Panc1 (cell line): Measurements from ENCODE around the gene FDXR. TPM values are rescaled to one million over a fixed set of nuclear protein-coding genes. Genes with fewer than 3 reads are reported as not detected.

Experiments
- ATAC-seq: fragments of 200-7000 bp; cut with Tn5 transposase; 2 replicates; pipeline ENCODE4 v1.9.1; 2020; ENCODE audit warnings: mild to moderate bottlenecking, moderate library complexity
- BruUV-seq: library from RNA; stranded (reverse); fragments of 400-500 nt; replicated peaks from 2 replicates; lab custom pipeline; 2021; lab: Mats Ljungman, UMichigan
- CTCF ChIA-PET: fragments of 300-600 bp; sonication (Branson Sonifier 250); formaldehyde crosslinking; loops from one replicate; lab custom pipeline; 2022; ENCODE audit warnings: antibody characterized with exemption; lab: Charles Lee
- POLR2A ChIA-PET: fragments of 300-600 bp; sonication (Branson Sonifier 250); formaldehyde crosslinking; loops from one replicate; lab custom pipeline; 2022; ENCODE audit warnings: antibody characterized with exemption; lab: Charles Lee
- DNase-seq: peaks from one replicate; pipeline ENCODE4 v3.0.0-alpha.2; 2010; ENCODE audit warnings: low read depth, low spot score
- H3K27ac ChIP-seq: 2 replicates; pipeline ENCODE4 v1.5.1; 2011; ENCODE audit warnings: mild to moderate bottlenecking, low read length, inconsistent platforms
- H3K27me3 ChIP-seq: fragments of 200-500 bp; sonication (Bioruptor generic); 2 replicates; pipeline ENCODE4 v1.6.0; 2014; ENCODE audit warnings: low read length, inconsistent platforms; ENCODE audit not compliant: control insufficient read depth, insufficient read depth
- H3K36me3 ChIP-seq: fragments of 200-500 bp; sonication (Bioruptor generic); 2 replicates; pipeline ENCODE4 v1.5.1; 2014; ENCODE audit warnings: inconsistent platforms, mild to moderate bottlenecking, low read length, moderate library complexity; ENCODE audit not compliant: control insufficient read depth, insufficient read depth
- H3K4me1 ChIP-seq: 2 replicates; pipeline ENCODE4 v1.5.1; 2011; ENCODE audit warnings: inconsistent platforms, mild to moderate bottlenecking, low read length, moderate library complexity; ENCODE audit not compliant: control insufficient read depth, insufficient read depth
- H3K4me3 ChIP-seq, 2 experiments: 2 replicates each; pipeline ENCODE4 v1.5.1; 2011 to 2012; ENCODE audit warnings: low read depth in 2 of 2, low read length in 2 of 2, mild to moderate bottlenecking in 2 of 2, inconsistent platforms in 1 of 2, moderate library complexity in 1 of 2
- H3K9me3 ChIP-seq: fragments of 200-500 bp; sonication (Bioruptor generic); 2 replicates; pipeline ENCODE4 v1.5.1; 2014; ENCODE audit warnings: low read depth, mild to moderate bottlenecking, inconsistent platforms, low read length, moderate library complexity; ENCODE audit not compliant: control insufficient read depth, insufficient read depth
- CTCF ChIP-seq: fragments of 450-650 bp; IDR thresholded peaks from 2 replicates; pipeline ENCODE4 v1.5.1; 2017; ENCODE audit warnings: mild to moderate bottlenecking
- POLR2AphosphoS5 ChIP-seq: IDR thresholded peaks from 2 replicates; pipeline ENCODE4 v1.6.1; 2012; ENCODE audit warnings: mild to moderate bottlenecking, low read depth, low read length, moderate library complexity
- REST ChIP-seq, 2 experiments: IDR thresholded peaks; 2 replicates each; pipeline ENCODE4 v1.6.1; 2011 to 2012; ENCODE audit warnings: low read depth in 2 of 2, control low read depth in 1 of 2, low read length in 1 of 2, mild to moderate bottlenecking in 1 of 2, moderate library complexity in 1 of 2; ENCODE audit not compliant: insufficient read depth in 1 of 2
- SIN3A ChIP-seq: IDR thresholded peaks from 2 replicates; pipeline ENCODE4 v1.6.1; 2012; ENCODE audit warnings: low read depth, mild to moderate bottlenecking, low read length, moderate library complexity, borderline replicate concordance; ENCODE audit not compliant: insufficient read depth
- TCF7L2 ChIP-seq: IDR thresholded peaks from 2 replicates; pipeline ENCODE4 v1.6.1; 2011; ENCODE audit warnings: mild to moderate bottlenecking, low read depth, low read length, inconsistent platforms
- in situ Hi-C: cut with HindIII; loops from 2 replicates; pipeline ENCODE4 v1.10.0; 2016; ENCODE audit warnings: low sequenced_read_pairs, low pct_unique_long_range_greater_than_20kb
- intact Hi-C: fragments of 100-400 bp; cut with micrococcal nuclease; formaldehyde crosslinking; loops from one replicate; pipeline ENCODE4 v1.10.0; 2022; ENCODE audit not compliant: unreplicated experiment
- total RNA-seq: library from RNA; stranded (reverse); gene quantifications from one replicate; pipeline ENCODE4 v1.2.1, GENCODE V29; 2021; ENCODE audit not compliant: unreplicated experiment

The FDXR gene
- total RNA-seq, 1 experiment from 2014 or later: 21.8 TPM

DNA sequence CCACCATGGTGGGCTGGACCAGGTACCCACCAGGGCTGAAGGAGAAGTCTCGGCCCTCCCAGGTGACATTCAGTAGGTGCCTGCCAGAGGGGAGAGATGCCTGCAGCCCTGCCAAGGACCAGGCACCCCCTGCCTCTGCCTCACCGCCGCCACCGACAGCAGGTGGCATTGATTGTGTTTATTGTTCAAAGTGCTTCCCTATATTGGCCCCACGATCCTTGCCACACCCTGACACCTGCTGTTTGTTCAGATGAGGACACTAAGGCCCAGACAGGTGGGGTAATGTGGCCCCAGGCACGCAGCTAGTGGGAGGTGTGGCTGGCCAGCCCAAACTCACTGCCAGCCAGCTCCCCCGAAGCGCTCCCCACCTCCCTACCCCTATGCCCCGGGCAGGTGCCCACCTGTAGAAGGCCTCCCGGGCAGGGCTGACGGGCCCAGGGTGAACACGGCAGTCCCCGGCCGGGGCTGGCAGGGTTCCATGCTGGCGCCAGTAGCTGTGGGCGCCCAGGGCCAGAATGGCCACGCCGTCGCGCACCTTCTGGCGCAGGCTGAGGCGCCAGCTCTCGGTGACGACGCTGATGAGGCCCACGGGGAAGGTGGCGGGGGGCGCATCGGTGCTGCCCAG is 21.1 kb downstream of the FDXR start:
- intact Hi-C loops: no loop called here
- Histone ChIP-seq H3K27ac (no peak overlapping the region), H3K27me3 (peaks cover 6% of the 10 kb centered on the region; the same call in 1 of the 2 replicates), H3K9me3 (no peaks in the 10 kb centered on the region), H3K4me3 (no peak overlapping the region), H3K36me3 (no peaks in the 10 kb centered on the region), H3K4me1 (no peaks in the 10 kb centered on the region)
- no peak for DNase-seq
- TF ChIP-seq SIN3A: no peak
- no peak for TF ChIP-seq TCF7L2
- TF ChIP-seq POLR2AphosphoS5: no peak
- no peak for TF ChIP-seq REST (IDR thresholded peaks at IDR 0.05; ENCODE audit: insufficient read depth in 1 of 2, low read depth in 2 of 2, low read length in 1 of 2)
- no peak for TF ChIP-seq CTCF
- BruUV-seq: no TSS peak
- ChIA-PET POLR2A (no interaction called here), CTCF (interaction anchor here (0.6 to 1.3 kb wide), 2 partner anchors 11 to 112 kb away, joined by 4 read pairs; no protein-coding TSS in a partner anchor)
- in situ Hi-C loops: no loop called here
- no peak for ATAC-seq

DNA sequence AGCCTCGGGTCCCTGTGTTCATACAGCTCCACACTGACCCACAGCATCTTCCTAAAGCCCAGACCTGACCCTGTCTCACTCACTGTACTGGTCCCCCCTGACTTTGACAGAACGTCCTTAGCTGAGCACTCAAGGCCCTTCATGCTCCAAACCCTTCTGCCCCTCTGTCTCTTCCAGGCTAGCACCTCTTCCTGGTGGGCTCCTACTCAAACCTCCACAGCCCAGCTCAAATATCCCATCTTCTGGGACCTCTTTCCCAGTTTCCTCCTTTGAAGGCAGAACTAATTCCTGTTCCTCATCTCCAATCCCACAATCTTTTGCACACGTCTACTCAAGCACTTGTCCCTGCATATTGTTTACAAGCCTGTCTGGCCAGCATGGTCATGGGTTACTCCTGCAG is 21.9 kb downstream of the FDXR start:
- ChIA-PET CTCF (no interaction called here), POLR2A (interaction anchor here (0.5 kb wide), 1 partner anchor 114 kb away, joined by 8 read pairs; the partner anchor contains the start of gene RAB37)
- no peaks in the 10 kb centered on the region for H3K4me1 ChIP-seq
- DNase-seq (no peak), ATAC-seq (0 out of 2 replicates have a peak, but pooled peaks have one; percentile 15)
- no TSS peak for BruUV-seq
- H3K9me3 ChIP-seq: no peaks in the 10 kb centered on the region
- TF ChIP-seq CTCF (no peak), POLR2AphosphoS5 (no peak), TCF7L2 (no peak), REST (IDR thresholded peaks at IDR 0.05; ENCODE audit: insufficient read depth in 1 of 2, low read depth in 2 of 2, low read length in 1 of 2) (no peak), SIN3A (no peak)
- H3K36me3 ChIP-seq: no peaks in the 10 kb centered on the region
- no peak overlapping the region for H3K27ac ChIP-seq
- H3K4me3 ChIP-seq: no peak overlapping the region
- intact Hi-C loops (no loop called here), in situ Hi-C loops (no loop called here)
- peaks cover 6% of the 10 kb centered on the region; the same call in 1 of the 2 replicates for H3K27me3 ChIP-seq
